AG20443 (cell line): ENCODE data around the gene CMIP.
"Not testable (repeated sequence)": the region's sequence is repeated elsewhere in the genome, so short reads cannot be mapped to it uniquely, and the experiment has no call there.

Source experiments
- DNase-seq: peaks from one replicate; pipeline ENCODE4 v3.0.0; 2012; ENCODE audit warnings: low spot score, mixed read lengths

Gene CMIP

DNA sequence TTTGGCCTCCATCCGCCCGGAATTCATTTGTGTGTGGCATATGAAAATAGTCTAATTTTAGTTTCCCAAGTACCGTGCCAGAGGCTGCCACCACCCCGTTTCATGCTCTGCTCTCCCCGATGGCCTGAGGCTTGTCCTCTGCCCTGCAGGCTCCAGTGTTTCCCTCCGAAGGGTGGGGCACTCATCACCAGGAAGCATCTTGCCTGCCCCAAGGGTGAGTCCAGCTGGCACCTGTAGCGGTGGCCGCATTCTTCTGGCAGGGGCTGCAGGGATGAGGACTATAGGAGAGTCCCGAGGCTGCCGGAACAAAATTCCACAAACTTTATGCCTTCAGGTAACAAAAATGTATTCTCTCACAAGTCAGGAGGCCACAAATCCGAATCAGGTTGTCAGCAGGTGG, 23.1 kb upstream of the CMIP start:
- DNase-seq = no peak

DNA sequence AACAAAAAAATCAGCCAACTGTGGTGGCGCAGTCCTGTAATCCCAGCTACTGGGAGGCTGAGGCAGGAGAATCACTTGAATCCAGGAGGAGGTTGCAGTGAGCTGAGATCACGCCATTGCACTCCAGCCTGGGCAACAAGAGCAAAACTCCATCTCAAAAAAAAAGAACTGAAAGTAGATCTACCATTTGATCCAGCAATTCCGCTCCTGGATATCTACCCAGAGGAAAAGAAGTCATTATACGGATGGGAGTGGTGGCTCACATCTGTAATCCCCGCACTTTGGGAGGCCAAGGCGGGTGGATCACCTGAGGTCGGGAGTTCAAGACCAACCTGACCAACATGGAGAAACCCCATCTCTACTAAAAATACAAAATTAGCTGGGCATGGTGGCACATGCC, 22.5 kb upstream of the CMIP start:
- not testable (repeated sequence) for DNase-seq

DNA sequence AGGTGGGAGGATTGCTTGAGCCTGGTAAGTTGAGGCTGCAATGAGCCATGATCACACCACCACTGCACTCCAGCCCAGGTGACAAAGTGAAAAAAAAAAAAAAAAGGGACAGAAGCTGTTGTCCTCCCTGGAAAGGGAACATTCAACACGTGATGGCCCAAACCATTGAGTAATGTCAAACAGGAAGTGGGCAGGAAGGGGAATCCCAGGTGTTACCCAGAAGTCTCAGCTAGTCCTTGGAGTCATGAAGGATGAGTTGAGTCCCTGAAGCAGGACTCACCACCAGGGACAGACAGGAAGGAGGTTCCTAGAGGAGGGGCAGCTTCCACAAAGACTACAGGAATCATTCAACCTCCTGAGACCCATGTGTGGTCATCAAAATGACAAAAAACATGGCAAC, 19.8 kb upstream of the CMIP start:
- DNase-seq = no peak

DNA sequence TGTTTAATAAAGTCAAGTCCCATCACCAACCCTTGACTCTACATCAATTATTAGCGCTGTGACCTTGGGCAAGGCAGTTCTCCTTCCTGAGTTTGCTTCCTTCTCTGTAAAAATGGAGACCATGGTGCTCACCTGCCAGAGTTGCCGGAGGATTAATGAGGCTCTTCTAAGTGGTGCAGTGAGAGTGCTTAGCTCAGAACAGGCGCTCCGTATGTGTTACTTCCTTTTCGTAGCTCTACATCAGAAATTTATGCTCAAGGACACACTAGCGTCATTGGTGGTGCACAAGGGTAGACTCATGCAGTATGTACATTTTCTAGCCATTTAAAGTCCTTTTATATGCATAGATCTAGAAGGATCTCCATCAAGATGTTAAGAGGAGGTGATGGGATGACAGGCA, 17.4 kb upstream of the CMIP start:
- no peak for DNase-seq

DNA sequence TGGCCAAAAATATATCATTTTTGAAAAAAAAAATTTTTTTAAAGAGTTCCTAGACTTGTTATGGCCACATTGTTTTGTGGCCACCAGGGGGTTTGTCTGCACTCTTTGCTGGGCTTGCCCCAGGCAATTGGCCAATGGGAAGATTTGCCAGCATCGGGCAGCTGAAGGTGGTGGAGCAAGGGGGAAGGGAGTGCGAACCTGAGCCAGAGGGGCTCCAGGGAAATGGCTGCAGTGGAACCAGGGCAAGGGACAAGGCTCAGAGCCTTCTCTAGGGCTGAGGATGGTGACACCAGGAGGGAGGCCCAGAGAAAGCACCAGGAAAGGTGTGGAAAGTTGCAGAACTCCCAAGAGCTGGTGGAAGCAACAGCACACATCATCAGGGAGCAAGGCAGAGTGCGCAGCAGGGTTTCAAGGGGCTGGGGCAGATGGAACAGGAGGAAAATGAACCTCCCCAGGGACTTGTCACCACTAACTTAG, 15.5 kb upstream of the CMIP start:
- peak; percentile 70 for DNase-seq

DNA sequence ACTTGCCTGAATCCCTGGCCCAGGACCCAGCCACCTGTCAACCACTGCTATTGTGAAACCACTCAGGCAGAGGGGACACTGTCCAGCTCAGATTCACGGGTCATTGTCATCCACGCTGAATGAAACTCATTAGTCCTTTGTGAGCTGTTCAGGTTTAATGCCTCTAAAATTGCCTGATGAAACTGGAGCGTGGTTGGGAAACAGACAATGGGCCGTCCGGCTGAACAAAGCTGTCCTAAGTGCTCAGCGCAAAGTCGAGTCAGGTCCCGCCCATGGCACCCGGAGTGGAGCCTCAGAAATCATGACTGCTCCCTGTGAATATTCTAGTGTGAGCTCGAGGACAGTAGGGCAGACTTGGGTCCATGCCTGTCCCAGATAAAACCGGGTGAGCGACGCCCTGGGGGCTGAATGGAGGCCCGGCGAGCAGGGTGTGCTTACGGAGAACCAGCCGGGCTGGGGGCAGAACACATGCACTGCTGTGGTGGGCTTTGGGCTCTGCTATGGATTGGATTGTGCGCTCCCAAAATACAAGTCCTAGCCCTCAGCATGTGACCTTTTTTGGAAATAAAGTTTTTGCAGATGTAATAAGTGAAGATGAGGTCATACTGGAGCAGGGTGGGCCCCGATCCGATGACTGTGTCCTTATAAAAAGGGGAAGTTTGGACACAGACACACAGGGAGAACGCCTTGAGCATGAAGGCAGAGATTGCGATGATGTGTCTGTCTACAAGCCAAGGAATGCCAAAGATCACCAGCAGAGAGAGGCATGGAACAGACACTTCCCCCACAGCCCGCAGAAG, 12.9 kb upstream of the CMIP start:
- peak; percentile 69 for DNase-seq

DNA sequence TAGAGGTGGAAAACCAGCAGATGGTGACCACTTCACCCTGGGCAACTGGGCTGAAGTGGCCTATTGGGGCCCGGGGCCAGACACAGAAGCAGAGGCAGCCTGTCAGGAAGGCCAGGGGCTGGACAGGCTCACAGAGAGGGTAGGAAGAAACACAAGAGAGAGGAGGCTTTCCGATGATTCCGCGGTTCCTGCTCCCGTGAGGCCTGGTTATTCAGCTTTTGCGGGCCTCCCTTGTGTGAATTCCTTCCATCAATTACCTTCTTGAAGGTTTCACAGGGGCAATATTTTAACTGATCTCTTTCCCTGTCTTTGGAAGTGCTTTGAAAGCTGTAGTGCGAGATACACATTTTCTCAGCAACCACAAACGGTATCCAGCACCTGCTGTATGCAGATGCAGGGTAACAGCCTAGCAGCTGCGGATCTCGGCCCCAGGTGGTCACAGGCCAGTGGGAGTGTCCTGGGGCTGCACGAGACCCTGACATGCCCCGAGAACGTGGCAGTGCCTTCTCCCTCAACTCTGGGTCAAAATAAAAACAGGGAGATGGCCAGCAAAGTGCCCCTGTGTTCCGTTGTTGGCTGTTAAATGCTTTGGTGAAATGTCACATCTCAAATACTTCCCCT, 11.6 kb upstream of the CMIP start:
- no peak for DNase-seq

DNA sequence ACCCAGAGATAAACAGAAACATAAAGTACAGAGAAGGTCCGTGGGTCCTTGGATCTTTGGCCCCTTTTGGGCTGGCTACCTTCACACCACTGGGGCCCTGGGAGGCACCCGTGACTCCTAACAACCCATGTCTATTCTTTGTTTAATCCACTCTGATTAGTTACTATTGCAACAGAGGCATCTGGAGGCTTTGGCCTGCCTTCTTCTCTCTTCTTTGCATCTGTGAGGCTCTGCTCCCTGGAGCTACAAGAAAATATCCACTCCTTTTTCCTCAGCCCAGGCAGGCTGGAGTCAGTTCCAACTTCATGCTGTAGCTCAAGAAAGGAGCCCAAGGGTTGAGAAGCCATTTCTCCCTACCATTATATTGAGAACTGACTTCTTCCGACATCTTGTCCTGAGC, 9.5 kb upstream of the CMIP start:
- no peak for DNase-seq

DNA sequence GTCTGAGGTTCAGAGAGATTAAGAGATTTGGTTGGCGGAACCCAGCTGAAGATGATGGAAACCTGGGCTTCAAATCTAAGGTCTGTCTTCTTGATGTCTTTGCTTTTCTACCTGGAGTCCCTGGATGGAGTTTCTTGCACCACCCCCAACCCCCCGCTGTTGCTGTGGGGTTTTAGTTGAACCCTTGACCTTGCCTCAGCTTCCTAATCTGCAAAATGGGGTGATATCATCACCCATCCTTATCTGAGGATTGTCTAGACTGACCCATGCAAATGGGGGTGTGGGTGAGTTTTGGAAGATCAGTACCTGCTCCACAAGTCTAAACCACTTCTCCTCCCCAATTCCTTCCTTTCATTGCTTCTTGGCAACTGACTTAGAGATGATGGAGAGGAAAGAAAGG, 9.0 kb upstream of the CMIP start:
- no peak for DNase-seq

DNA sequence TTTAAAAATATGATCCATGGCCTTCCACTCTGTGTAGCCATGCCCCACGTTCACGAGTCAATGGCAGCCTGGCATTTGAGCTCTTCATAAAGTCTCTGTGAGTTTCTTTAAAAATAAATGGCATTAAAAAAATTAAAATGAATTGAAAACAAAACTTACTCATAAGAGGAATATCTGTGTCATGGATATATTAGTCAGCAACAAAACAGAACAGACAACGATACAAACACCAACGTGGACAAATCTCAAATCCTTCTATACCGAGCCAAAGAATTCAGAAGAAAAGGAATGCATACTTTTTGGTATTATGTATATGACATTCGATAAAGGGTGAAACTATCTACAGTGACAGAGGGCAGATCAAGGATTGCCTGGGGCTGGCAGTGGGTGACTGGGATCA, 8.2 kb upstream of the CMIP start:
- no peak for DNase-seq

DNA sequence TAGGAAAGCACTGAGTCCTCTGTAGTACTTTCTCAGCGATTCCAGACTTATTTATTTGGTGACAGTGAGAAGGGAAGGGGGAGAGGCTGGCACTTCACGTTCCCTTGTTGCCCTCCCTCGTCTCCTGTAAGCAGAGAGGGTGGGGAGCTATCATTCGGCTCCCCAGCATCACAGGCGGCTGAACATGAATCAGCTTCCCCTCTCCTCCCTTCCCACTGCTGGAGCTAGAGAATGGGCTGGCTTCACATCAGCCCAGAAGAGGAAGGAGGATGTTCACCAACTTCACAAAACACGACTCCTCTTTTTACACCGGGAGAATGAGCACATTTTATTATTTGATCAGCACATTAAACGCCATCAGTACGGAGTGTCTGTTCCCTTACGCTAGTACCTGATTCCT, 6.7 kb upstream of the CMIP start:
- no peak for DNase-seq

DNA sequence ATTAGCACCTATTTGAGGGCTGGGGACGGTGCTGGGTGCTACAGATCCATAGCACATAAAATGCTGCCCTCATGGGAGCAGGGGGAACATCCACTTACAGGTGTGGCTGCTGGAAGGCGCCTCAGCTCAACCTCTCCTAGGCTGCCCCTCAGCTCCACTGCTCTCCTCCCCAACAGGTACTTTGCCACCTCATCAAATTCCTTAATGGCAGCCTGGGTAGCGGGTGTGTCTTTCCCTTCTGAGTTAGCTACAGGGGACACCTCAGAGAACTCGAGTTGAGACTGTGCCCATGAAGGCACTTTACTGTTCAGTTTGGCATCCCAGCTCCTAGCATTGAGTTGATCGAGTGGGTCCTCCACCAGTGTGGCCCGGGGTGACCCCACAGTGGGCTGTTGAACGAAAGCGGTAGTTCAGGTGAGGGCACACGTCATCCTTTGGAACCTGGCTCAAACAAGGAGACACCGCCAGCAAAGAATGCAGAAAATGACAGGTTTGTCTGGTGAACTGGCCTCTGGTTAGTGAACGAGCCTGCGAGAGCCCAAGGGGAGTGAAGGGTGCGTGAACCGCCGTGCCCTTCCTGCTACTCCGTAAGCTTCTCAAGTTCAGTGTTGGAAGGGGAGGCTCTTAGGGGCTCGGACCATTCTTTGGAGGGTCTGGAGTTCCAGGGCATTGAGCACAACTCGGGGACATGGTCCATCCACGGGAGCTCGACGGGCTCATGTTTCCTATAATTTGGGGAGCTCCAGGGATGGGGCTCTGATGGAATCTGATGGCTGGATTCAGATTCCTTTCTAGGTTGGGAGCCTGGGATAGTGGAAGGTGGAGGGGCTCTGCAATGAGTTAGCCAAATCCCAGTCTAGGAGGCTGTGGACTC, 3.5 kb upstream of the CMIP start:
- DNase-seq = no peak

DNA sequence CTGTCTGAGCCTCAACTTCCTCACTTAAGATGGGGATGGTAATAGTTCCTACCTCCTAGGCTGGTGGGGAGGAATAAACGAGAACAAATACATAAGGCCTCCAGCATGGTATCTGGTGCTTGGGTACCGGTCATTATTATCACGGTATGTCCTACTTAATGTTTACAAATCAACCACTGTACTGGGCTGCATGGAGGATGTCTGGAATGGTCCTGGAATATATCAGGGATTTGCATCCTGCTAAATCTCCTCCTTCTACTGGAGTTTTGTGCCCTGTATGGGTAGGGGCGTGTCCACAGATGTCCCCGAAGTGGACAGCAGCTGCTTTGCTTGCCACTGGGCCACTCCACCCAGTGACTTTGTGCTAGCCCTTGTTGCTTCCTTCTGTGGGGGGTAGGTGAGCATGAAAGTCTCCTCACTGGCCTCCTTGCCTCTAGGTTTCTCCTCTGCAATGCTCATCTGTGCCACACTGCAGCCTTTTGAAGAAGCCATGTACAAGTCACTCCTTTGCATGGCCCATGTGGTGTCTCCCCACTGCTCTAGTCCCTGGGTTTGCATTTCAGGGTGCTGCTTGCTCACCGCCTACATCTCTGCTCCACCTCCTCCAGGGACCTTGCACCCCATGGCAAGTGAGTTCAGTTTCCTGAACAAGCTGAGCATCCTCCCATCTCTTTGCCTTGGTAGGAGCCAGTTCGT, 2.2 kb upstream of the CMIP start:
- DNase-seq = no peak

DNA sequence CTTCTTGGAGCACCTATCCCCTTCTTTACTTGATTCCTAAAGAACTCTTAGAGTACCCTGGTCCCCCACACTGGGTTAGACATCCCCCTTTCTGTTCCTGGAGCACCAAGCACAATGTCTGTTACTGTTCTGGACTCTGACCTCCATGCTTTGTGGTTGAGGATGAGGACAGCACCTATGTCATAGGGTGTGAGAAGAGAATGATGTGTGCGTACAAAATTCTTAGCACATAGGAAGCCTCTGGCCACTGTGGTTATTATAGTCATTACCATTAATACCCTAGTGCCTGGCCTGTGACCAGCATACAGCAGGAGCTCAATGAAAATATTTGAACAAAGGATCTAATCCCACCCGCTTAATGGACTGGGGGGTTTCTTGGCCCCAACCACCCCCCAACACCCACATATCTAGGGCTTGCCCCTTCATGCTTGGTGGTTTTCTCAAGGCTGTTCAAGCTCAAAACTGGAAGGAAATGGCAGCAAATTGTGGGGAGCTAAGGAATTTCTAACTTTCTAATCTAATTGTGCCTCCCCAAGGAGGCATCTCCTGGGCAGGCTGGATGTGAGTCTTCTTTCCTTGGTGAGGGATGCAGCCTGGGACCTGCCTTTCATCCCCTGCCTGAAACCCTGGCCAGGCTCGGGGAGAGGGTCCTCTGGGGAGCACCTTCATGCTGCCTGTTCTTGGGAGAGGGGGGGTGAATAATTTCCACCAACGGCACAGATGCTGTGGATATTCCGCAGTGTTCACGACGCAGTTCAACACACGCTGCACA, 1.5 kb upstream of the CMIP start:
- DNase-seq = no peak

DNA sequence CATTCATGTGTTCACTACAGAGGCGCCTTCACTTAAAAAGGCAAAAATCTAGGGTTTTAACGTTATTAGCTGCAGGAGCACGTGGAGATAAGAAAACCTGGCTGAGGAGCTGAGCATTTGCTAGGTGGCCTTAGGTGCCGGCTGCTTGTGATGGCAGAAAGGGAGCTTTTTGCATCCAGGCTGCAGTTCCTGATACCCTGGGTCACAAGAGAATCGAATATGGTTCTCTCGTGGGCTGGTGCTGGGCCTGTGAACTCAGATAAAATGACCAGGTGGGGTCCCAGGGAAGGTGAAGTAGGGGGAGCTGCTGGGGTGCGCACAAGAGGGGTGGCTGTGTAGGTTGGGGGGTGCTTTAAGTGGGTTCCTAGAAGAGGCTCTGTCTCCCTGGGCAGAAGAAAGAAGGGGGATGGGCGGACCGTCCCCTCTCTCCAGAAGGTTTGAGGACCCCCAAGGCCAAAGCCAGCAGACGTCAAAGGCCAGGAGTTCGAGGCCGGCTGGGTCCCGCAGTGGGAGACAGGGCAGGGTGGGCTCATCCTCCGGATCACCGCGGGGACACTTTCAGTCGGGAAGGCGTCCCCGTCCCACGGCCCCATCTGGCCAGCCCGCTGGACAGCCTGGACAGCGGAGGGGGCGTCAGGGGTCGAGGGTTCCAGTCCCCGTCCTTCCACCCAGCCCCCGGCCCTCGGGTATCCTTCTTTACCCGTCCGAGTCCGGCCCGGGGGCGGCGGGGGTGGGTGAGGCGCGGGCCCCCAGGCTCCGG, 740 bp upstream of the CMIP start:
- no peak for DNase-seq

DNA sequence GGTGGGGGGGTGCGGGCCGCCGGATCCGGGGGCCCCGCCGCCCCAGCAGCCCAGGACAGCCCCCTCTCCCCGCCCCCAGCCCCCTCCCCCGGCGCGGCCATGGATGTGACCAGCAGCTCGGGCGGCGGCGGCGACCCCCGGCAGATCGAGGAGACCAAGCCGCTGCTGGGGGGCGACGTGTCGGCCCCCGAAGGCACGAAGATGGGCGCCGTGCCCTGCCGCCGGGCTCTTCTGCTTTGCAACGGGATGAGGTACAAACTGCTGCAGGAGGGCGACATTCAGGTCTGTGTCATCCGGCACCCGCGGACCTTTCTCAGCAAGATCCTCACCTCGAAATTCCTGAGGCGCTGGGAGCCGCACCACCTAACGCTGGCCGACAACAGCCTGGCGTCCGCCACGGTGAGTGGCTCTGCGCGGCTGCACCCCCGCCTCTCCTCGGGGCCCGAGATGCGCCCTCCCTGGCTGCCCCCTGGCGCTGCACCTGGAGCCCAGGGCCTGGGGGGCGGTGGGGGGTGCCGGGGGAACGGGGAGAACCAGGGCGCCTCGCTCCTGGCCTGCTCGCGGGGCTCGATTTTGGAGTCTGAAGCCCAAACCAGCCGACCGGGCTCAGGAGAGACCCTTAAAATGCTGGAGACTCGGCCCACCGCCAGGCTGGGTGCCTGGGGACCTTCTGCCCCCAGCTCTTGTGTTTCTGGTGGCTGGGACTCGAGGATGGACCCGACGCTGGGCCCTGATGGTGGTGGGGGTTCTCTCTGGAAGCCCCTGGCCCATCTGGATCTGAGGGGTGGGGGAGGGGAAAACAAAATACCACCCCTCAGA, 744 bp downstream of the CMIP start:
- DNase-seq = peak; percentile 74

DNA sequence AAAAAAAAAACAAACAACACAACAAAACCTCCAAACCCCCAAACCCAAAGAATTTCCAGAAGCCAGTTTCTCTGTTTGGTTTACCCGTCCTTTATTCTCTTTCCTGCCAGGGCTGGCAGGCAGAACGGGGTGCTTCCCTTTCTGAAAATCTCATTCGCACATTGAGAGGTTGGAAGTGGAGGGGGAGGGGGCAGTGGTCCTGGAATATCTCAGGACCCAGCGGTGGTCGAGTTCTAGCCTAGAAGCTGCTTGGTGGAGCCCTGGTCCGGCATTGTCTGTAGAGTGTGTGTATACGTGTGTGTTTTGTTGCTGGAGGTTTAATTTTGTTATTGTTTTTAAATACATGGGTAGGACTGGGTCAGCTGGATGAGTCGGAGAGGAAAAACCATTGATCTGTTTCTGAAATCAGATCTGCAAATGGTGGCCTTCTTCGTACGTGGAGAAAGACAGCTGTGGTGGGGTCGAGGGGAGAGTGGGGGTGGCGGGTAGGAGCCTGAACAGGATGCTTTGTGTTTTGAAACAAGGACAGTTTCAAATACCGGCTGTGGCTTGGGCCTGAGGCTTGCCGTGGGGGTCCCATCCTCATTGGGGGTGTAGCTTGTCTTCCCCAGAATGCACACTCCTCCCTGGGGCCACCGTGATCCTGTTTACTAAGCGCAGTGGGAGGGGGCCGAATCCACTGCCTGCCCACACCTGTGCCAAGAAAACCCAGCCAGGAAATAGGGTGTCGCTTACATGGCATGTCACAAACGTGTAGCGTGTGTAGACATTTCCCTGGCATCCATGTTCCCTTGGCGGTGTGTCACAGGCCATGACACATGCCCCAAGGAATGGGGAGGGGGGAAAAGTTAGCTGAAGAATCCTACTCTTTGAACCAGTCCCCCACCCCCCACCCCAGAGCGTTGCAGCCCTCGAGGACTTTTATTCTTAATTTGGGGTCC, 1.6 kb downstream of the CMIP start:
- DNase-seq = peak; percentile 64

DNA sequence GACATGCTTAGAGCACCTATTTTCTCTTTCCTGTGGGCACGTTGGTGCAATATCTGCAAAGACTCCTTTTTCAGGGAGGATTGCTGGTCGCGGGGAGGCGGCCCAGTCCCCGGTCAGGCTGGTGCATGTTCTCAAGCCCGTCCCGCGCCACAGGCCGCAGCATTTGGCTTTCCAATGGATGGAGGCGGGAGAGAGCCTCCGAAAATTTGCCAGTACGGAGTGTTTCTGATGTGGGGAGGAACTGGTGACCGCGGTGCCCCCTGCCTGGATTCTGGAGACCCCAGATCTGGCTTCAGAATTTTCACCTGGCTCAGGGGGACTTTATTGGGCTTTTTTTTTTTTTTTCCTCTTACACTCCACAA, 2.3 kb downstream of the CMIP start:
- peak; percentile 52 for DNase-seq
